H1 (cell line): ENCODE measurements around the gene ERICH2. TPM values are rescaled to one million over a fixed set of nuclear protein-coding genes. Genes with fewer than 3 reads are reported as not detected.
A peak's percentile ranks its signal among the peaks of the same experiment; 100 is the strongest.

ENCODE experiments used
- ASH2L ChIP-seq: fragments of 200-600, 300-600 bp; sonication (generic); IDR thresholded peaks from one replicate; pipeline ENCODE4 v1.7.1; 2017; ENCODE audit warnings: low read length
- FOSL1 ChIP-seq: IDR thresholded peaks from 2 replicates; pipeline ENCODE4 v1.6.1; 2011; ENCODE audit warnings: mild to moderate bottlenecking, low read depth, low read length, moderate library complexity; ENCODE audit not compliant: insufficient read depth
- RFX5 ChIP-seq: IDR thresholded peaks from 2 replicates; pipeline ENCODE4 v1.6.1; 2011; ENCODE audit warnings: low read depth, low read length, improper control_type of control experiment, borderline replicate concordance
- SRF ChIP-seq: IDR thresholded peaks from 2 replicates; pipeline ENCODE4 v1.6.1; 2011; ENCODE audit warnings: mild to moderate bottlenecking, low read depth, low read length, moderate library complexity
- TBP ChIP-seq: IDR thresholded peaks from 2 replicates; pipeline ENCODE4 v1.6.1; 2011; ENCODE audit warnings: low read depth, low read length, improper control_type of control experiment
- polyA plus RNA-seq, 7 experiments: library from polyadenylated mRNA; depleted of rRNA in 3 of 7; stranded (reverse) in 5 of 7; unstranded in 2 of 7; fragments of >200 nt in 5 of 7; fragments of 200-250 nt in 2 of 7; gene quantifications; 1 replicate in 5 of 7; 2 replicates in 1 of 7; 4 replicates in 1 of 7; pipeline versions ENCODE4 v1.2.1 to v1.2.3, GENCODE V29; 2011 to 2013; ENCODE audit warnings: missing spikeins in 2 of 7, mixed read lengths in 2 of 7
- total RNA-seq: library from RNA; stranded (reverse); fragmentation: NEBNext Ultra II Directional; extraction: Animal tissue kit (Norgen Biotek cat#: 25700); gene quantifications from 2 replicates; pipeline ENCODE4 v1.2.1, GENCODE V29; 2021
- TF ChIP-seq, protein P1 (sequence below): IDR thresholded peaks from 2 replicates; pipeline ENCODE4 v1.6.1; 2012; ENCODE audit warnings: inconsistent platforms

Gene ERICH2
- total and polyA plus RNA-seq, 2 of the 8 experiments (the other 6 are each of a cell fraction or from before 2014, with no cell fraction given) = 0.20 to 2.1 TPM

DNA sequence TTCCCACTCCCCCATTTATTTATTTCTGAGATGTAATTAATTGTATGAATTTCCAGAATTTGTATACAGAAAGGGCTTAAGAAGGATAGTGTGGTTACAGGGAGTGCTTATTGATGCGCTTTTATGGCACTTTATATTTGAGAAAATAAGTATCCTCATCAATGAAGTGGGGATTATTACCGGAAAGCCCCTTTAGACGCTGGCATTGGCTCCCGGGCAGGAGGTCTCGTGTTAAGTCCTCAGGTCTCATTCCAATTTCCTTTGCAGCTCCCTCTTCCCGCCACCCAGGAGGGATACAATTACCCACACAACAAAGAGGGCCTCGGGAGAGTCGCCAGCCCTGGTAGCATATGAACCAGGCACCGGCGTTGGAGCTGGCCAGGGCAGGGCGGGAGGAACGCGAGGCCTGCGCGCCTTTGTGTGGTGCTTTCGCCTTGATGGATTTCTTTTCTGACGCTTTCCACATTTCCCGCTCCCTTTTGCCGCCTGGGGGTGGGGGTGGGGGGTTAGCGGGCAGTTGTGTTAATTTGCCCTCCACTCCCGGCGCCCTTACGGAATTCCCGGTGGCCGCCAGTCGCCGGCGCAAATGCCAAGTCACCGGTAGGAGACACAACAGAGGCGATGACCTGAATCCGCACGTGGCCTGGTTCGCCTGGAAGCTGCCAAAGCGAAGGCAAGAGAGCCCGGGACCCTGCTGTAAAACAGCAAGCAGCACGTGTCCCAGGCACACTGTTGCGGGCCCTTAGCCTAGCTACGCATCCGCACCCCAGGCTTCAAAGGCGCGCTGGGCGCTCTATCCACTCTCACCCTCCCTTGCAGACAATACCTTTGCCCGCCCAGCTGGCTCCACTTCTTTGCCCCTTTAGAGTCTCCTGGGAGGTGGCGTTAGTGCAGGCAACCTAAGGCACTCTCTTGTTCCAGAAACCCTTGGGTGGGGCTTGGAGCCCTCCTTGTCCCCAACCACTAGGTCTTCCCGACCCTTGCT lies 49.8 kb downstream of the ERICH2 start (continued):
- TF ChIP-seq RFX5 = no peak
- TF ChIP-seq FOSL1 = no peak
- TF ChIP-seq TBP = no peak
- TF ChIP-seq, protein P1, sequence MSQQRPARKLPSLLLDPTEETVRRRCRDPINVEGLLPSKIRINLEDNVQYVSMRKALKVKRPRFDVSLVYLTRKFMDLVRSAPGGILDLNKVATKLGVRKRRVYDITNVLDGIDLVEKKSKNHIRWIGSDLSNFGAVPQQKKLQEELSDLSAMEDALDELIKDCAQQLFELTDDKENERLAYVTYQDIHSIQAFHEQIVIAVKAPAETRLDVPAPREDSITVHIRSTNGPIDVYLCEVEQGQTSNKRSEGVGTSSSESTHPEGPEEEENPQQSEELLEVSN = peak; percentile 98
- TF ChIP-seq ASH2L = peak; percentile 46
- no peak for TF ChIP-seq SRF
